ENCODE measurements around the gene HIVEP3. TPM values are rescaled to one million over a fixed set of nuclear protein-coding genes. Genes with fewer than 3 reads are reported as not detected.

HIVEP3 gene
- total RNA-seq, 4 donors from 2014 or later = 3.2 to 11.0 (median 4.2) TPM

GRCh38 chr1:41805771-41806471, 112.8 kb downstream of the HIVEP3 start:
- WGBS, 2 donors = 84 to 88% methylated on average over 5 to 7 of the region's 8 CpGs
- no peak overlapping the region for H3K4me3 ChIP-seq
- no peaks in the 10 kb centered on the region for H3K36me3 ChIP-seq
- TF ChIP-seq POLR2A (IDR thresholded peaks at IDR 0.05) = no peak
- no peak for TF ChIP-seq CTCF (IDR thresholded peaks at IDR 0.05)
- H3K9me3 ChIP-seq = no peaks in the 10 kb centered on the region
- DNase-seq = no peak
- H3K4me1 ChIP-seq = peaks cover 14 to 62% (median 27%) of the 10 kb centered on the region in 3 donors
- intact Hi-C loops (cut with DNase I) = no loop called here
- no peaks in the 10 kb centered on the region for H3K27me3 ChIP-seq
- no peak overlapping the region for H3K27ac ChIP-seq

GRCh38 chr1:41804176-41804575, 114.5 kb downstream of the HIVEP3 start:
- TF ChIP-seq POLR2A (IDR thresholded peaks at IDR 0.05) = no peak
- TF ChIP-seq CTCF (IDR thresholded peaks at IDR 0.05) = peak in 3 of 6 experiments; percentile 12 to 31 (median 21)
- 31 to 36% methylated on average over 5 of the region's 5 CpGs for WGBS, 2 donors
- Histone ChIP-seq H3K27ac (peak overlapping the region; percentile 70 to 90 (median 80)), H3K36me3 (no peaks in the 10 kb centered on the region), H3K27me3 (no peaks in the 10 kb centered on the region), H3K9me3 (no peaks in the 10 kb centered on the region), H3K4me3 (peak overlapping the region; percentile 12 to 34 (median 21)), H3K4me1 (peaks cover 14 to 68% (median 27%) of the 10 kb centered on the region in 3 donors)
- intact Hi-C loops (cut with DNase I) = no loop called here
- DNase-seq = no peak

GRCh38 chr1:41803656-41804055, 115.1 kb downstream of the HIVEP3 start:
- Histone ChIP-seq H3K9me3 (no peaks in the 10 kb centered on the region), H3K27me3 (no peaks in the 10 kb centered on the region), H3K27ac (peak overlapping the region; percentile 79 to 90 (median 80)), H3K4me1 (peaks cover 14 to 68% (median 27%) of the 10 kb centered on the region in 3 donors), H3K36me3 (no peaks in the 10 kb centered on the region), H3K4me3 (peak overlapping the region; percentile 12 to 34 (median 21))
- DNase-seq = no peak
- 11 to 28% methylated on average over 3 of the region's 4 CpGs for WGBS, 2 donors
- intact Hi-C loops (cut with DNase I) = no loop called here
- TF ChIP-seq POLR2A (IDR thresholded peaks at IDR 0.05) (no peak), CTCF (IDR thresholded peaks at IDR 0.05) (no peak)

GRCh38 chr1:41802532-41803501, 115.9 kb downstream of the HIVEP3 start:
- no peak for DNase-seq
- no peaks in the 10 kb centered on the region for H3K9me3 ChIP-seq
- peak overlapping the region in 1 of 4 donors; percentile 21 for H3K4me3 ChIP-seq
- no peaks in the 10 kb centered on the region for H3K27me3 ChIP-seq
- no peaks in the 10 kb centered on the region for H3K36me3 ChIP-seq
- 10 to 36% methylated on average over 4 of the region's 4 CpGs for WGBS, 2 donors
- intact Hi-C loops (cut with DNase I) = no loop called here
- H3K27ac ChIP-seq = peak overlapping the region; percentile 79 to 90 (median 80)
- H3K4me1 ChIP-seq = peaks cover 14 to 68% (median 27%) of the 10 kb centered on the region in 3 donors
- TF ChIP-seq POLR2A (IDR thresholded peaks at IDR 0.05) (no peak), CTCF (IDR thresholded peaks at IDR 0.05) (no peak)

All from esophagus squamous epithelium (tissue), 5 donors.